Calu3 (cell line): ENCODE measurements around the gene CHD9. TPM values are rescaled to one million over a fixed set of nuclear protein-coding genes. Genes with fewer than 3 reads are reported as not detected.

Experiments used
- BruUV-seq: library from RNA; stranded (reverse); fragments of 400-500 nt; replicated peaks from 2 replicates; lab custom pipeline; 2021; lab: Mats Ljungman, UMichigan
- CTCF ChIA-PET: fragments of 300-600 bp; sonication (Branson Sonifier 250); formaldehyde crosslinking; loops from one replicate; lab custom pipeline; 2022; ENCODE audit warnings: antibody characterized with exemption; lab: Charles Lee
- DNase-seq: peaks from one replicate; pipeline ENCODE4 v3.0.0; 2022
- H3K27ac Mint-ChIP-seq: one replicate; pipeline ENCODE4 v1.8.0; 2022; ENCODE audit warnings: mixed read lengths; ENCODE audit not compliant: unreplicated experiment
- H3K27me3 Mint-ChIP-seq: one replicate; pipeline ENCODE4 v1.8.0; 2022; ENCODE audit warnings: mixed read lengths; ENCODE audit not compliant: unreplicated experiment
- H3K36me3 Mint-ChIP-seq: one replicate; pipeline ENCODE4 v1.8.0; 2022; ENCODE audit warnings: mild to moderate bottlenecking, moderate library complexity, mixed read lengths; ENCODE audit not compliant: insufficient read depth, unreplicated experiment
- H3K4me1 Mint-ChIP-seq: one replicate; pipeline ENCODE4 v1.8.0; 2022; ENCODE audit warnings: mild to moderate bottlenecking, low read depth, mixed read lengths; ENCODE audit not compliant: unreplicated experiment
- H3K4me3 Mint-ChIP-seq: one replicate; pipeline ENCODE4 v1.8.0; 2022; ENCODE audit warnings: mild to moderate bottlenecking, low read depth, moderate library complexity, mixed read lengths; ENCODE audit not compliant: unreplicated experiment
- H3K9me3 Mint-ChIP-seq: one replicate; pipeline ENCODE4 v1.8.0; 2022; ENCODE audit warnings: low read depth, mixed read lengths; ENCODE audit not compliant: unreplicated experiment
- CTCF ChIP-seq: fragments of 200-600 bp; IDR thresholded peaks from one replicate; pipeline ENCODE4 v1.8.0; 2022; ENCODE audit warnings: antibody characterized with exemption; ENCODE audit not compliant: unreplicated experiment
- intact Hi-C: fragments of 100-400 bp; cut with micrococcal nuclease; formaldehyde crosslinking; loops from one replicate; pipeline ENCODE4 v1.10.0; 2022; ENCODE audit not compliant: unreplicated experiment
- total RNA-seq: library from RNA; stranded (reverse); gene quantifications from 2 replicates; pipeline ENCODE4 v1.2.3, GENCODE V29; 2022

Gene CHD9
- total RNA-seq, 1 experiment from 2014 or later, result 69.5 TPM

GRCh38 chr16:53059672-53060071, 4.9 kb downstream of the CHD9 start:
- H3K27me3 Mint-ChIP-seq, result no peaks in the 10 kb centered on the region
- BruUV-seq, result no TSS peak
- H3K4me3 Mint-ChIP-seq, result no peak overlapping the region
- CTCF ChIA-PET, result no interaction called here
- no peak for DNase-seq
- no peak overlapping the region for H3K27ac Mint-ChIP-seq
- peaks cover 29% of the 10 kb centered on the region for H3K4me1 Mint-ChIP-seq
- intact Hi-C loops, result no loop called here
- H3K36me3 Mint-ChIP-seq, result peaks cover 11% of the 10 kb centered on the region
- H3K9me3 Mint-ChIP-seq, result no peaks in the 10 kb centered on the region
- TF ChIP-seq CTCF, result no peak

- no TSS peak for BruUV-seq
- Mint-ChIP-seq H3K4me1 (peaks cover 18% of the 10 kb centered on the region), H3K27me3 (no peaks in the 10 kb centered on the region), H3K9me3 (no peaks in the 10 kb centered on the region), H3K36me3 (no peaks in the 10 kb centered on the region), H3K27ac (no peak overlapping the region), H3K4me3 (no peak overlapping the region)
- DNase-seq, result no peak
- intact Hi-C loops, result no loop called here
- no peak for TF ChIP-seq CTCF
- CTCF ChIA-PET, result no interaction called here
Observed at GRCh38 chr16:53061256-53061655, 6.5 kb downstream of the CHD9 start.

DNA sequence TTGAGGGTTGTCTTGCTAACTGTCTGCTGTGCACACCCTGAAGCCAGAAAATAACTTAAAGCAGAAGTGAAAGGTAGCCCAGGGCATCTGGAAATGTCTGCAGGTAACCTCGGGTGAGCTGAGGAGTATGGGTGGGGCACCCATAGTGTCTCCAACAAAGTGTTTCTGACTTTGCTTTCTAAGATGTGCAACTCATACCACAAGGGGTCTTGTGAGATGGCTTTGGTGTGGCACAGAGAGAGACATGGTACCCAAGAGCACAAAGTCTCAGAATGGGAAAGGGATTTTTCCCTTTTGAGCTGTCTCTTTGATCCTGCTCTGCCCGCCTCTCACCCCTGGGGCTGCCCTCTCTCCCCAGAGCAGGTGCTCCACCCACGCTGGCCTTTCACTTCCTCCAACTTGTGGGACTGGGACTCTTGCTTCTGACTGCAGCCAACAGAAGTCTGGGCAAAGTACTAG, 6.9 kb downstream of the CHD9 start:
- Mint-ChIP-seq H3K4me3 (no peak overlapping the region), H3K9me3 (no peaks in the 10 kb centered on the region), H3K4me1 (peaks cover 13% of the 10 kb centered on the region), H3K27me3 (no peaks in the 10 kb centered on the region), H3K36me3 (no peaks in the 10 kb centered on the region), H3K27ac (no peak overlapping the region)
- DNase-seq, result peak; percentile 50
- intact Hi-C loops, result no loop called here
- CTCF ChIA-PET, result no interaction called here
- no peak for TF ChIP-seq CTCF
- BruUV-seq, result no TSS peak

DNA sequence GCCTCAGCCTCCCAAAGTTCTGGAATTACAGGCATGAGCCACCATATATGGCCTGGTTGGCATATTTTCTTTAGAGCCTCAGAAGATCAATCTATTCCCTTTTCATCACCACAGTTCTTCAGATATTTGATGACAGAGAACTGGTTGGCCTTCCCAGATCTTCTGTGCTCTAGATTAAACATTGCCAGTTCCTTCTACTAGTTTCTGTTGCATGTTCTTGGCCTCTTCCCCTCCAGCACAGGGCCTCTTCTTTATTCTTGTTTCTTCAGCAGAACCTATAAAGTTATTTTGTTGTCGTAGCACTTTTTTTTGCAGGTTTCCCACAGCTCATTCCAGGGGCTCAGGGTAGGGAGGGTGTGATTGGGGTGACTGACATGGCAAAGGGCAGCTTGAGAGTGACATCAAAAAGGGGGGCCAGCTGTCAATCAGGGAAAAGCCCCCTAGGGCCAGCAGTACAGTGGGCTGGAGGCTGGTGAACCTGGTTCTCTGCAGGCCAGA, 9.3 kb downstream of the CHD9 start:
- no peak for DNase-seq
- Mint-ChIP-seq H3K4me3 (no peak overlapping the region), H3K9me3 (no peaks in the 10 kb centered on the region), H3K36me3 (no peaks in the 10 kb centered on the region), H3K27ac (no peak overlapping the region), H3K4me1 (peaks cover 13% of the 10 kb centered on the region), H3K27me3 (no peaks in the 10 kb centered on the region)
- BruUV-seq, result no TSS peak
- TF ChIP-seq CTCF, result no peak
- CTCF ChIA-PET, result interaction anchor here (0.7 kb wide), 2 partner anchors 10 to 186 kb away, joined by 3 to 5 read pairs; no protein-coding TSS in a partner anchor
- intact Hi-C loops, result no loop called here
